ENCODE measurements around the gene CACNB2.
"Not testable (repeated sequence)": the region's sequence is repeated elsewhere in the genome, so short reads cannot be mapped to it uniquely, and the experiment has no call there.

Gene CACNB2

GRCh38 chr10:18533896-18534295 is 393.7 kb downstream of the CACNB2 start:
- DNase-seq = no peak

- DNase-seq = no peak
Observed at GRCh38 chr10:18539335-18539734, 399.1 kb downstream of the CACNB2 start.

DNA sequence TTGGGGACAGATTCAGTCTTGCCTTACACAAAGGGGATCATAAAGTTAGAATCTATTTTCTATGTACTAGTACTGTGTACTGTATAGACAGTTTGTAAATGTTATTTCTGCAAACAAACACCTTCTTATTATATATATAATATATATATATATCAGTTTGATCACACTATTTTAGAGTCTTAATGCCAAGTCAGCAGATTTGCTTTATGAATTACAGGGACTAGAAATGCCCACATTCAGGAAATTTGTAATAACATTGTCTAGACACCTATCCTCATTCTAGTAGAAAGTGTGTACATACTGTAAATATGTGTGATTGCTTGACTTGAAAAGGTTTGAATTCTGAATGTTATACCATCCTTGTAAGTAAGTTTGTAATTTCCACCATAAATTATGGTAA is 400.0 kb downstream of the CACNB2 start:
- DNase-seq = no peak

DNA sequence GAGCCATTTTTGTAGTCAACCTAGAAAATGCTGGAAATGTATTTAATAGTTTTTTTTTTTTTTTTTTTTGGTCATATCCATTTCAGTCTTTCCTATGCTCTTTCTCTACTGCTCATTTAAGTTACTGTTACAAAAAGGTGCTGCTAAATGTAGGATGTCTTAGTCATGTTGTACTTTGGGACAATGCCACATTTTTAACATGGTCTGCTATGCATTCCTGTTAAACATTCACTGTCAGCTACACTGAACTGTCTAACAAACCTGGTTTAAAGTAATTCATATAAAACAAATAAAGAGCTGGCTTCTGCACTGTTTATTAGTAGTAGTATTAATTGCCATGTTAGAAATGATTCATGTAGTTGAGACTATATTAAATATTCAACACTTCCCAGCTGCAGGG is 402.6 kb downstream of the CACNB2 start:
- DNase-seq = no peak

GRCh38 chr10:18545621-18546305 is 405.5 kb downstream of the CACNB2 start:
- DNase-seq = no peak

- DNase-seq = no peak
Observed at GRCh38 chr10:18549105-18549504, 408.9 kb downstream of the CACNB2 start.

DNA sequence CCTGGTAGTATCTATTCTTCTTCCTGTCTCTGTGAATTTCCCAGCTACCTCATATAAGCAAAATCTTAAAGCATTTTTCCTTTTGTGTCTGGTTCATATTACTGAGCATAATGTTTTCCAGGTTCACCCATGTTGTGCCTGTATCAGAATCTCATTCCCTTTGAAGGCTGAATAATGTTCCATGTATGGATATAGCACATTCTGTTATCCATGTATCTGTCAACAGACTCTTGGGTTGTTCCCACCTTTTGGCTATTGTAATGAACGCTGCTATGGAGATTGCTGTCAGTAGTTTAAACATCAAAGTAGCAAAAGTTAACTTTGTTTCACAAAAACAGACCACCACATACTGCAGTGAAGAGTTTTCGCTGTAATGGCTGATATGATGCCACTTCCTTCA is 411.2 kb downstream of the CACNB2 start:
- DNase-seq = no peak

GRCh38 chr10:18554479-18554878 is 414.3 kb downstream of the CACNB2 start:
- DNase-seq = no peak

- DNase-seq = no peak
Observed at GRCh38 chr10:18556522-18557147, 416.4 kb downstream of the CACNB2 start.

DNA sequence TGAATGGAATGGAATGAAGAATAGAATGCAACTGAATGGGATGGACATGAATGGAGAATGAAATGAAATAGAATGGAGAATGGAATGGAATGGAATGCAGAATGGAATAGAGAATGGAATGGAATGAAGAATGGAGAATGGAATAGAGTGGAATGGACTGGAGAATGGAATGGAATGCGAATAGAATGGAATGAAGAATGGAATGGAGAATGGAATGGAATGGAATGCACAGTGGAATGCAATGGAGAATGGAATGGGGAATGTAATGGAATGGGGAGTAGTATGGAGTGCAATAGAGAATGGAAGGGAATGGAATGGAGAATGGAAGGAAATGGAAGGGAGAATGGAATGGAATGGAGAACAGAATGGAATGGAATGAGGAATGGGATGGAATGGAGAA is 417.7 kb downstream of the CACNB2 start:
- no peak for DNase-seq

DNA sequence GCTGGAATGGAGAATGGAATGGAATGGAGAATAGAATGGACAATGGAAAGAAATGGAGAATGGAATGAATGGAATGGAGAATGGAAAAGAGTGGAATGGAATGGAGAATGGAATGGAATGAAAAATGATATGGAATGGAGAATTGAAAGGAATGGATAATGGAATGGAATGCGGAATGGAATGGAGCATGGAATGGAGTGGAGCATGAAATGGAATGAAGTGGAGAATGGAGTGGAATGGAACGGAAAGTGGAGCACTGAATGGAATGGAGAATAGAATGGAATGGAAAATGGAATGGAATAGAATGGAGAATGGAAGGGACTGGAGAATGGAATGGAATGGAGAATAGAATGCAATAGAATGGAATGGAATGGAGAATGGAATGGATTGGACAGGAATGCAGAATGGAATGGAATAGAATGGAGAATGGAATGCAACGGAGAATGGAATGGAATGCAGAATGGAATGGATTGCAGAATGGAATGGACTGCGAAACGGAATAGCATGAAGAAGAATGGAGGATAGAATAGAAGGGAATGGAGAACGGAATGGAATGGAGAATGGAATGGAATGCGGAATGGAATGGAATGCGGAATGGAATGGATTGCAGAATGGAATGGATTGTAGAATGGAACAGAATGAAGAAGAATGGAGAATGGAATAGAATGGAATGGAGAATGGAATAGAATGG is 421.8 kb downstream of the CACNB2 start:
- DNase-seq = no peak

- DNase-seq = no peak
Observed at GRCh38 chr10:18563003-18563726, 422.9 kb downstream of the CACNB2 start.

GRCh38 chr10:18565006-18565405 is 424.8 kb downstream of the CACNB2 start:
- DNase-seq = no peak

- DNase-seq = no peak
Observed at GRCh38 chr10:18566177-18566576, 426.0 kb downstream of the CACNB2 start.

DNA sequence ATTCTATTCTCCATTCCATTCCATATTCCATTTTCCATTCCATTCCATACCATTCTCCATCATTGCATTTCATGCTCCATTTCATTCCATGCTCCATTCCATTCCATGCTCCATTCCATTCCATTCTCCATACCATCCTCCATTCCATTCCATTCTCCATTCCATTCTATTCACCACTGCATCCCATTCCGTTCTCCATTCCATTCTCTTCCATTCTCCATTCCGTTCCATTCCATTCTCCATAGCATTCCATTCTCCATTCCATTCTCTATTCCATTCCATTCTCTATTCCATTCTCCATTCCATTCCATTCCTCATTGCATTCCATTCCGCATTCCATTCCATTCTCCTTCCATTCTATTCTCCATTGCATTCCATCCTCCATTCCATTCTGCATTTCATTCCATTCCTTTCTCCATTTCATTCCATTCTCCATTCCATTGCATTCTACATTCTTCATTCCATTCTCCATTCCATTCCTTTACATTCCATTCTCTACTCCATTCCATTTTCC is 427.2 kb downstream of the CACNB2 start:
- DNase-seq = no peak

GRCh38 chr10:18570386-18570785 is 430.2 kb downstream of the CACNB2 start:
- DNase-seq = not testable (repeated sequence)

DNA sequence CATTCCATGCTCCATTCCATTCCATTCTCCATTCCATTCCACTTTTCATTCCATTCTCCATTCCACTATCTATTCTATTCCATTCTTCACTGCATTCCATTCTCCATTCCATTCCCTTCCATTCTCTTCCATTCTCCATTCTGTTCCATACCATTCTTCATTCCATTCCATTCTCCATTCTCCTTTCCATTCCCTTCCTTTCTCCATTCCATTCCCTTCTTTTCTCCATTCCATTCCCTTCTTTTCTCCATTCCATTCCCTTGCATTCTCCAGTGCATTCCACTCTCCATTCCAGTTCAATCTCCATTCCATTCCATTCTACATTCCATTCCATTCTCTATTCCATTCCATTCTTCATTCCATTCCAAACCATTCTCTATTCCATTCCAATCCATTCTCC is 430.9 kb downstream of the CACNB2 start:
- no peak for DNase-seq

DNA sequence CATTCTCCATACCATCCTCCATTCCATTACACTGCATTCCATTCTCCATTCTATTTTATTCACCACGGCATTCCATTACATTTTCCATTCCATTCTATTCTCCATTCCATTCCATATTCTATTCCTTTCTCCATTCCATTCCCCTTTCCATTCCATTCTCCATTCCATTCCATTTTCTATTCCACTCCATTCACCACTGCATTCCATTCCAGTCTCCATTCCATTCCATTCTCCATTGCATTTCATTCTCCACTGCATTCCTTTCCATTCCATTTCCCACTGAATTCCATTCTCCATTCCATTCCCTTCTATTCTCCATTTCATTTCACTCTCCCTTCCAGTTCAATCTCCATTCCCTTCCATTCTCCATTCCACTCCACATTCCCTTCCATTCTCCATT is 431.6 kb downstream of the CACNB2 start:
- no peak for DNase-seq

- no peak for DNase-seq
Observed at GRCh38 chr10:18572959-18573561, 432.8 kb downstream of the CACNB2 start.

- no peak for DNase-seq
Observed at GRCh38 chr10:18576586-18576985, 436.4 kb downstream of the CACNB2 start.

DNA sequence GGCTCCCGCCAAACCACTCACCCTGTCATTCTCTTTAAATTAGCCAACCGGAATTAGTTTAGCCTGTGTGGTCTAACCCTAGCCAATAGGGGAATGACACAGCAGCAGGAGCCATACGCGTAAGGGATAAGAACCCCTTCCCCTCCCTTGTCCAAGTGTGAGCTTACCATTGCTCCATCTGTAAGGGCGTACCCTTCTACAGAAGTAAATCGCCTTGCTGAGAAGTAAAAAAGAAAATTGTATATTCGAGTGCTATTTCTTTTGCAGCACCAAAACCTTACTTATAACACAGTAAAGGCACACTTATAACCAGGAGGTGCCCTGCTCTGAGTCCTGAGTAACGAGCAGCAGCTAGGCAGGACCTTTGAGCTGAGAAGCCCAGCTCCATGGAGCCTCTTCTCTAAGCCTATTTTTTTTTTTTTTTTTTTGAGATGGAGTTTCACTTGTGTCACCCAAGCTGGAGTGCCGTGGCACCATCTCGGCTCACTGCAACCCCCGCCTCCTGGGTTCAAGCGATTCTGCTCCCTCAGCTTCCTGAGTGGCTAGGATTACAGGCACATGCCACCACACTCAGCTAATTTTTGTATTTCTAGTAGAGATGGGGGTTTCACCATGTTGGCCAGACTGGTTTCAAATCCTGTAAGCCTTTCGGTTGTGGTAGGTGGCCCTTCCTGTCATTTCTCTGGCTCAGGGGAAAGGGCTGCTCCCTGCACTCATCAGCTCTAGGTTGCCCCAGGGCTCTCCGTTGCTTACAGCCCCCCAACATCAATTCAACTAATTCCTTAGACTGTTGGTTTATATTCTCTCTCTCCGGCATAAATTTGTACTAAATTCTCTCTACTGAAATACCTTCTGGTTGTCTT is 437.8 kb downstream of the CACNB2 start:
- DNase-seq = no peak

DNA sequence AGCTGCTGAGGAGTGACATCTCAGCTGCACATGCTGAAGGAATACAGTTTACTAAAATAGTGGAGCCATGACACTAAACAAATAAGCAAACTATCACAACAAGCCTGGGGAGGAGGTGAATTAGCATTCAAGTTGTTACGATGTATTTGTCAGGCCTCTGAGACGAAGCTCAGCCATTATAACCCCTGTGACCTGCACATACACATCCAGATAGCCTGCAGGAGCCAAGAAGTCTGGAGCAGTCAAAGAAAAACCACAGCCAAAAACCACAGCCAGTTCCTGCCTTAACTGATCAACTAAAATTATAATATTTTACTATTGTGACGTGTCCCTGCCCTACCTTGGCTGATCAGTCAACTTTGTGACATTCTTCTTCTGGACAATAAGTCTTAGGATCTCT is 442.6 kb downstream of the CACNB2 start:
- no peak for DNase-seq
